HG02884 (cell line): ENCODE results near the gene MUL1.

ENCODE experiments used
- ATAC-seq: cut with Tn5 transposase; IDR thresholded peaks from one replicate; pipeline ENCODE4 v1.9.1; 2021; ENCODE audit warnings: mild to moderate bottlenecking, moderate library complexity; ENCODE audit not compliant: unreplicated experiment

MUL1 gene

DNA sequence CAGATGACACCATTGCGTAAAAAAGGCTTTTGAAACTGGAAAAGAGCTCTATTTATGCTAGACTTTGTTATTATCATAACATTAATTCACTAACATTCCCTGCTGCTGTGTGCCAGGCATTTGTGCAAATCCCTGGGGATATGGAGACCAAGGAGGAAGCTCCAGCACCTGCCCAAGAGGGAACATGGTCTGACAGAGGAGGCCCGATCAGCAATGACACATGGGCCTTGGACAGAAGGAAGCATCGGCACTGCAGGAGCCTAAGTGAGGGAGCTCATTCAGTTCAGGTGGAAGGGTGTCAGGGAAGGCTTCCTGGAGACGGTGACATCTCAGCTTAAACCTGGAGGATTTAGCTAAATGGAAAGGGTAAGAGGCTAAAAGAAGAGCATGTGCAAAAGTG, 35.8 kb downstream of the MUL1 start:
- ATAC-seq: no peak

DNA sequence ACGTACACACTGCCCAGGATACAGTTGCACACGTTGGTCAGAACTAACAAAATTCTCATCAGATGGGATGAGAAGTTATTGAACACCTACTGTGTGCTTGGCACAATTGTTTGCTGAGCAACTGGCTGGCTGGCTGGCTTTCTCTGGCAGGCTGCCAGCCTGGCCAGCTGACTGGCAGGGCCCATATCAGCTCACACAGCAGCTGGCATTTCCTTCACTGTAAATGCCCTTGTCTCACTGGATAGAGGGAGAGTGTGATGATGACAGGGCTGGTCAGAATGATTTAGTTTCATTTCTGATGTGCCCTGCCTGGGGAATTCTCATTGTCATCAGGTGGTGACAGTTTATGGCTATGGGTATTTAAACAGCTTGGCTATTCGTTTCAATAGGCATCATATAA, 37.8 kb downstream of the MUL1 start:
- ATAC-seq: no peak

DNA sequence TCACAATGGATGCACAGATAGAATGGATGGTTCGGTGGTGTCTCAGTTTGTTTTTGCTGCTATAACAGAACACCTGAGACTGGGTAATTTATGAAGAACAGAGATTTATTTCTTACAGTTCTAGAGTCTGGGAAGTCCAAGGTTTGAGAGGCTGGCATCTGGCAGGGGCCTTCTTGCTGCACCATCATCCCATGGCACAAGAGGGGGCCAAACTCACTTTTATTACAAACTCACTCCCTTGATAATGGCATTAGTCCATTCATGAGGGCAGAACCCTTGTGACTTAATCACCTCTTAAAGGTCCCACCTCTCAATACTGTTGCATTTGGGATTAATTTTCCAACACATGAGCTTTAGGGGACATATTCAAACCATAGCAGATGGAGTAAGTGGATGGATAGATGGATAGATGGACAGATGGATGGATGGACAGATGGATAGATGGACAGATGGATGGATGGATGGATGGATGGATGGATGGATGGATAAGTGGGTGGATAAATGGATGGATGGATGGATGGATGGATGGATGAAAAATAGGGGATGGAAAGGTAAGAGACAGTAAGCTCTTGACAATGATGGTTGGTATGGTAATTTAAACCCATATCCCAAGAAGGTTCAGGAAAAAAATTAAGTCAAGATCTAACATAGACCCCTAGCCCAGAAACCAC, 38.4 kb downstream of the MUL1 start:
- ATAC-seq: no peak

DNA sequence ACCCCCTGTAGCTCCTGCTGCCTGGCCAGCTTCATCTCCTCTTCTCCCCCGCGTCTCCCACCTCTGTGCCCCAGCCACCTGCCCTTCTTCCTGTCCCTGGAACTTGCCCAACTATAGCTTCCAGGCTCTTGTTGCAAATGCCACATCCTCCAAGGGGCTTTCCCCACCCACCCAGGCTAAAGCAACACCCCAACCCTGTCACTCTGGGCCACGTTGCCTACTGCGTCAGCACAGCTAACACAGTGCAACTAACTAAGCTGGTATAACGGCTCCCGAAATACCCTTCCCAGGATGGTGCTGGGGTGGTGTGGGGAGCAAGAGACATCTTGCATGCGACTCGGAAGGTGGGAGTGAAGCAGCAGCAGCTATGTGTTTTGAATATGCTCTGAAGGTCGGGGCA, 41.7 kb downstream of the MUL1 start:
- ATAC-seq: no peak

DNA sequence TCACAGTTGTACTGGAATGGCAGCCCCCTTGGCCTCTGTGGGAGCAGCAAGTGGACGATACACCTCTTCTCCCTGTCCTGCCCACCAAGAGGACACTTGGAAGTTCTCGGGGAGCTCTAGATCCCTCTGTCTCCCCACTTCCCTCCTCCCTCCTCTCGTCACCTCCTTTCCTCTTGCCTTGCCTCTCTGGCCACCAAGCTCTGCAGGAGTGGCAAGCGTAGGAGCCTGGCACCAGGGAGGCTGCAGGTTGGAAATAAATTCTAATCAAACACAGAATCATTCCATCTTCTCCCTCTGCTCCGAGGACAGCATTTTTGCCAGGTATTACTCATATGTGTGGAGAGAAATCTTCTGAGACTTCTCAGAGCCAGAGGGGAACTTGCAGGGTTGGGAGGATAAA, 42.8 kb downstream of the MUL1 start:
- ATAC-seq: no peak

DNA sequence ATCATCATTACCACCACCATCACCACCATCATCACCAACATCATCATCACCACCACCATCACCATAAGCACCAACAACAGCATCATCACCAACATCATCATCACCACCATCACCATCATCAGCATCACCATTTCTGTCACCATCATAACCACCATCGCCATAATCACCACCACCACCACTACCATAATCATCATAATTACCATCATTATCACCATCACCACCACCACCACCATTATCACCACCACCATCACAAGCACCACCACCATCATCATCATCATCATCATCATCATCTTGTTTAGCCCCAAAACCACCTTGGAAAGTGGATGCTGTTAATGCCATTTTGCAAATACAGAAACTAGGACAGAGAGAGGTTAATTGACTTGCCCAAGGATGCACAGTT, 44.4 kb downstream of the MUL1 start:
- no peak for ATAC-seq

DNA sequence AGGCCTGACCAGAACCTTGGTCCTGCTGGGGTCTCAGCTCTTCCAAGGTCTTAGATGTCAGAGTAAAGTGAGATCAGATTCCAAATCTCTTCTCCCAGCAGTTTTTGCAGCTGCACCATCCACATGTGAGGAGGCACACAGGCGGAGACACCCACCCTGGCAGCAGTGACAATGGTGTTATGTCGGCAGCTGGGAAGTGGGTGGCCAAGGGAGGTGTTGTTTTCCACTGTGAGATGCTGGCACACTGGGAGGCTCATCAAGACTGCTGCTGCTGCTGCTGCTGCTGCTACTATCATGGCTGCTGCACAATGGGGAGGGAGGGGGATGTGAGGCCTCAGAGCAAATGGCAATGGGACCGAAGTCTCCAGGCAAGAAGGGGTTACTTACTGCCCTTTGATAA, 45.6 kb downstream of the MUL1 start:
- no peak for ATAC-seq

DNA sequence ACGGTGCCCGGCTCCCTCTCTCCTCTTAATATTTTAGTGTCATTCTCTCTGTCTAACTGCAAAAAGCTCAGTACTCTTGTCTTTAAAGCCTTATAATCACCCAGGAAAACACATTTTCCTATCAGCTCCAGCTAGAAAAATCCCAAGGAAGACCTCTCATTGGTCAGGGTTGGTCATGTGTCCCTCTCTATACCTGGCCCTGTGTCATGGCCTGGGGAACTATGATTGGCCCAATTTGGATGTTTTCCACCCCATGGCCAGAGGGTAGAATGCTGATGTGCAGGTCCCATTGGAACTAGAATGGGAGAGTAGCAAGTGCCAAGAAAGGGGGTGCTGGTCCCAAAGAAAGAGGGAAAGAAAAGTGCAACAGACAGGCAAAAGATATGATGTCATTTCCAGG, 49.2 kb downstream of the MUL1 start:
- ATAC-seq: no peak

DNA sequence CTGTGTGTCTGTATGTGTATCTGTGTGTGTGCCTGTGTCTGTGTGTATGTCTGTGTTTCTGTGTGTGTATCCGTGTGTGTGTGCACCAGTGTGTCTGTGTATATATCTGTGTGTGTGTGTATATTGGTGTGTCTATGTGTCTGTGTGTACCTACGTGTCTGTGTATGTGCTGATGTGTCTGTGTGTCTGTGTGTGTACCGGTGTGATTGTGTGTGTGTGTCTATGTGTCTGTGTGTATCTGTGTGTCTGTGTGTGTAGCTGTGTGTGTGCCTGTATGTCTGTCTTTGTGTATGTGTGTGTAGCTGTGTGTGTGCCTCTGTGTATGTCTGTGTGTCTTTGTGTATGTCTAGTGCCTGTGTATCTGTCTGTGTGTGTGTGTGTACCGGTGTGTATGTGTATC, 53.9 kb downstream of the MUL1 start:
- ATAC-seq: no peak

DNA sequence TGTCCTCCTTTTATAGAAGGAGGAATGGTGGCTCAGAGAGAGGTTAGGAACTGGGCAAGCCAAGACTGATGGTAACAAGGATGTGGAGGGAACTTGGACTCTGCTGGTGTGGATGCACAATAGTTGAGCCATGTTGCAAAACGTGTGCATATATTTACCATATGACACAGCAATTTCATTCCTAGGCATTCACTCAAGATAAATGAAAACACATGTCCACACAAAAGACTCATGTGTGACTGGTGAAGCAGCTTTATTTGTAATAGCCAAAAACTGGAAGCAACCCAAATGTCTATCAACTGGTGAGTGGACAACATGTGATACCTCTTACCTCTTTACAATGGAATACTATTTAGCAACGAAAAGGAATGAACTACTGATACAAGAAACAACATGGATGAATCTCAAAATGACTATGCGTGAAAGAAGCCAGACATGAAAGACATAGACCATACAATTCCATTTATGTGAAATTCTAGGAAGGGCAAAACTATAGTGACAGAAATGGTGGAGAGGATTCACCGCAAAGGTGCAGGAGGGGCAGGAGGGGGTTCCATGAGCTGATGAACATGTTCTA, 58.1 kb downstream of the MUL1 start:
- no peak for ATAC-seq
